H9 (cell line): ENCODE results near the gene USP47. TPM values are rescaled to one million over a fixed set of nuclear protein-coding genes. Genes with fewer than 3 reads are reported as not detected.

Source experiments
- DNase-seq: peaks from one replicate; pipeline ENCODE4 v3.0.0-alpha.2; 2017
- H2AFZ ChIP-seq: one replicate; pipeline ENCODE4 v1.6.1; 2013; ENCODE audit warnings: mild to moderate bottlenecking, low read length, control low read depth, moderate library complexity
- H2AK5ac ChIP-seq: 2 replicates; pipeline ENCODE4 v1.6.1; 2013; ENCODE audit warnings: low read length, control low read depth, mixed read lengths; ENCODE audit not compliant: insufficient read length
- H2BK120ac ChIP-seq: one replicate; pipeline ENCODE4 v1.6.1; 2013; ENCODE audit warnings: low read depth, mild to moderate bottlenecking, low read length, control low read depth, inconsistent platforms; ENCODE audit not compliant: poor library complexity, severe bottlenecking
- H2BK12ac ChIP-seq: 2 replicates; pipeline ENCODE4 v1.6.1; 2013; ENCODE audit warnings: low read length, control low read depth, mixed read lengths, low read depth; ENCODE audit not compliant: insufficient read length
- H2BK15ac ChIP-seq: 2 replicates; pipeline ENCODE4 v1.6.1; 2013; ENCODE audit warnings: low read depth, low read length, control low read depth
- H2BK20ac ChIP-seq: one replicate; pipeline ENCODE4 v1.6.1; 2013; ENCODE audit warnings: low read depth, mild to moderate bottlenecking, low read length, control low read depth, inconsistent platforms; ENCODE audit not compliant: poor library complexity, severe bottlenecking
- H2BK5ac ChIP-seq: 2 replicates; pipeline ENCODE4 v1.6.1; 2013; ENCODE audit warnings: low read length, control low read depth, mixed read lengths; ENCODE audit not compliant: insufficient read length
- H3K14ac ChIP-seq: 2 replicates; pipeline ENCODE4 v1.6.1; 2013; ENCODE audit warnings: low read length, control low read depth; ENCODE audit not compliant: insufficient read depth
- H3K18ac ChIP-seq: 2 replicates; pipeline ENCODE4 v1.6.1; 2013; ENCODE audit warnings: low read depth, mild to moderate bottlenecking, mixed read lengths, low read length, control low read depth; ENCODE audit not compliant: insufficient read length
- H3K23ac ChIP-seq: 2 replicates; pipeline ENCODE4 v1.6.1; 2013; ENCODE audit warnings: low read length, control low read depth, mixed read lengths, low read depth; ENCODE audit not compliant: insufficient read length
- H3K23me2 ChIP-seq: 2 replicates; pipeline ENCODE4 v1.6.1; 2013; ENCODE audit warnings: low read depth, mild to moderate bottlenecking, mixed read lengths, low read length, control low read depth; ENCODE audit not compliant: insufficient read length, poor library complexity, severe bottlenecking
- H3K27ac ChIP-seq: 2 replicates; pipeline ENCODE4 v1.5.1; 2013; ENCODE audit warnings: low read length, control low read depth, mixed read lengths, low read depth; ENCODE audit not compliant: insufficient read length
- H3K27me3 ChIP-seq: 2 replicates; pipeline ENCODE4 v1.6.1; 2013; ENCODE audit warnings: low read length, control low read depth, inconsistent platforms; ENCODE audit not compliant: insufficient read depth
- H3K4ac ChIP-seq: 2 replicates; pipeline ENCODE4 v1.6.1; 2013; ENCODE audit warnings: low read depth, mild to moderate bottlenecking, control low read depth, inconsistent platforms, low read length, moderate library complexity
- H3K4me1 ChIP-seq: 2 replicates; pipeline ENCODE4 v1.6.1; 2013; ENCODE audit warnings: low read length, control low read depth, inconsistent platforms; ENCODE audit not compliant: insufficient read depth
- H3K4me2 ChIP-seq: 2 replicates; pipeline ENCODE4 v1.6.1; 2013; ENCODE audit warnings: low read length, control low read depth, mixed read lengths; ENCODE audit not compliant: insufficient read length, insufficient read depth
- H3K56ac ChIP-seq: 2 replicates; pipeline ENCODE4 v1.6.1; 2013; ENCODE audit warnings: low read depth, mild to moderate bottlenecking, mixed read lengths, low read length, control low read depth; ENCODE audit not compliant: insufficient read length
- H3K79me1 ChIP-seq: 2 replicates; pipeline ENCODE4 v1.6.1; 2013; ENCODE audit warnings: low read depth, mild to moderate bottlenecking, moderate library complexity, low read length, control low read depth, inconsistent platforms; ENCODE audit not compliant: insufficient read depth, poor library complexity, severe bottlenecking
- H3K79me2 ChIP-seq: 2 replicates; pipeline ENCODE4 v1.6.1; 2013; ENCODE audit warnings: low read length, control low read depth, inconsistent platforms; ENCODE audit not compliant: insufficient read depth
- H3K9ac ChIP-seq: 2 replicates; pipeline ENCODE4 v1.6.1; 2013; ENCODE audit warnings: low read length, control low read depth, mixed read lengths; ENCODE audit not compliant: insufficient read length; ENCODE audit errors: extremely low read depth
- H3K9me3 ChIP-seq: one replicate; pipeline ENCODE4 v1.6.1; 2013; ENCODE audit warnings: low read depth, low read length, inconsistent platforms; ENCODE audit not compliant: control insufficient read depth
- H3T11ph ChIP-seq: one replicate; pipeline ENCODE4 v1.6.1; 2013; ENCODE audit warnings: mild to moderate bottlenecking, low read length, control low read depth, inconsistent platforms
- H4K20me1 ChIP-seq: one replicate; pipeline ENCODE4 v1.6.1; 2013; ENCODE audit not compliant: control insufficient read depth, insufficient read length, insufficient read depth
- H4K5ac ChIP-seq: 2 replicates; pipeline ENCODE4 v1.6.1; 2013; ENCODE audit warnings: low read depth, mild to moderate bottlenecking, mixed read lengths, low read length, control low read depth; ENCODE audit not compliant: insufficient read length
- H4K8ac ChIP-seq: replicated peaks from 2 replicates; pipeline ENCODE4 v1.6.1; 2013; ENCODE audit warnings: low read length, control low read depth, mixed read lengths, low read depth; ENCODE audit not compliant: insufficient read length
- H4K91ac ChIP-seq: 2 replicates; pipeline ENCODE4 v1.6.1; 2013; ENCODE audit warnings: low read depth, mild to moderate bottlenecking, moderate library complexity, mixed read lengths, low read length, control low read depth; ENCODE audit not compliant: insufficient read length
- H3K27ac Mint-ChIP-seq, 3 experiments: 2 replicates in 2 of 3; 3 replicates in 1 of 3; pipeline ENCODE4 v1.8.0; 2020 to 2021; ENCODE audit warnings: mixed read lengths in 3 of 3, mild to moderate bottlenecking in 1 of 3, moderate library complexity in 1 of 3
- H3K27me3 Mint-ChIP-seq: 2 replicates; pipeline ENCODE4 v1.8.0; 2021; ENCODE audit warnings: low read depth, mild to moderate bottlenecking, moderate library complexity, mixed read lengths
- H3K36me3 Mint-ChIP-seq, 3 experiments: 2 replicates in 2 of 3; 3 replicates in 1 of 3; pipeline ENCODE4 v1.8.0; 2020 to 2021; ENCODE audit warnings: low read depth in 3 of 3, mixed read lengths in 3 of 3; ENCODE audit not compliant: insufficient read depth in 1 of 3
- H3K4me1 Mint-ChIP-seq, 2 experiments: 2 replicates each; pipeline ENCODE4 v1.8.0; 2020; ENCODE audit warnings: mixed read lengths in 2 of 2
- H3K4me3 Mint-ChIP-seq, 2 experiments: 2 replicates in 1 of 2; 3 replicates in 1 of 2; pipeline ENCODE4 v1.8.0; 2020 to 2021; ENCODE audit warnings: mild to moderate bottlenecking in 2 of 2, mixed read lengths in 2 of 2, moderate library complexity in 1 of 2
- H3K9me3 Mint-ChIP-seq, 2 experiments: 2 replicates in 1 of 2; 3 replicates in 1 of 2; pipeline ENCODE4 v1.8.0; 2020; ENCODE audit warnings: mild to moderate bottlenecking in 2 of 2, mixed read lengths in 2 of 2, moderate library complexity in 1 of 2
- CTCF ChIP-seq: fragments of 200-600 bp; sonication (generic); conservative IDR thresholded peaks from 3 replicates; pipeline ENCODE4 v1.8.0; 2021; ENCODE audit warnings: antibody characterized with exemption, mild to moderate bottlenecking
- WGBS: extraction: QIAGEN DNeasy Blood & Tissue Kit; methylation state at CpG from one replicate; pipeline ENCODE4 v1.1.7; 2013; ENCODE audit warnings: missing lambda C conversion rate, low lambda C conversion rate, mixed read lengths; ENCODE audit not compliant: insufficient read length; ENCODE audit errors: extremely low coverage; 5-methylcytosine and 5-hydroxymethylcytosine counted together
- total RNA-seq: library from RNA; stranded (reverse); gene quantifications from 2 replicates; pipeline ENCODE4 v1.2.1, GENCODE V29; 2021

USP47 gene
- total RNA-seq, 1 experiment from 2014 or later: 26.7 TPM

- Mint-ChIP-seq H3K27me3 (no peaks in the 10 kb centered on the region), H3K27ac (no peak overlapping the region), H3K4me1 (peaks cover 12 to 13% of the 10 kb centered on the region in 2 experiments), H3K9me3 (no peaks in the 10 kb centered on the region), H3K4me3 (no peak overlapping the region), H3K36me3 (peaks cover 0 to 4% (median 0%) of the 10 kb centered on the region in 3 experiments; a peak in 2 of 7 replicates)
- H2BK15ac ChIP-seq: no peak overlapping the region
- H2BK5ac ChIP-seq: no peak overlapping the region
- H4K91ac ChIP-seq: no peak overlapping the region
- no peak overlapping the region for H2AK5ac ChIP-seq
- H2BK120ac ChIP-seq: no peak overlapping the region
- no peaks in the 10 kb centered on the region for H3K9me3 ChIP-seq
- H3K9ac ChIP-seq: no peak overlapping the region
- H3K23ac ChIP-seq: no peak overlapping the region
- H3K27me3 ChIP-seq: no peaks in the 10 kb centered on the region
- H3K23me2 ChIP-seq: no peaks in the 10 kb centered on the region
- WGBS: no CpG with 5 or more reads among the region's 2 CpGs
- TF ChIP-seq CTCF: no peak
- H3K79me1 ChIP-seq: no peaks in the 10 kb centered on the region
- H3K27ac ChIP-seq: no peak overlapping the region
- no peak overlapping the region for H2AFZ ChIP-seq
- no peak overlapping the region for H3K56ac ChIP-seq
- no peak overlapping the region for H4K5ac ChIP-seq
- H2BK20ac ChIP-seq: no peak overlapping the region
- no peaks in the 10 kb centered on the region for H3K79me2 ChIP-seq
- no peak overlapping the region for H3T11ph ChIP-seq
- H3K4ac ChIP-seq: no peak overlapping the region
- no peaks in the 10 kb centered on the region for H3K4me1 ChIP-seq
- H3K4me2 ChIP-seq: no peak overlapping the region
- no peaks in the 10 kb centered on the region for H4K20me1 ChIP-seq
- no peak overlapping the region for H3K14ac ChIP-seq
- DNase-seq: no peak
- H3K18ac ChIP-seq: no peak overlapping the region
- no peak overlapping the region for H2BK12ac ChIP-seq
- no peak overlapping the region for H4K8ac ChIP-seq
These were observed 73.9 kb downstream of the USP47 start for GRCh38 chr11:11915625-11916024.
